ENCODE data around the gene ZNF774. TPM values are rescaled to one million over a fixed set of nuclear protein-coding genes. Genes with fewer than 3 reads are reported as not detected.
A peak's percentile ranks its signal among the peaks of the same experiment; 100 is the strongest.
"Not testable (repeated sequence)": the region's sequence is repeated elsewhere in the genome, so short reads cannot be mapped to it uniquely, and the experiment has no call there.

The ZNF774 gene
- total RNA-seq = 1 to 10 TPM; 3.1 to 6.4 (median 4.6) TPM
- polyA plus RNA-seq = 2.0 TPM
- long read RNA-seq, donor 1, partial matches to known transcripts = 0 of 3 reads
- long read RNA-seq, donor 1, other reads (novel, unspliced or antisense) = 1 of 3 reads
- long read RNA-seq, donor 2 = 0 reads
- long read RNA-seq, donor 3, partial matches to known transcripts = 0 of 3 reads
- long read RNA-seq, donor 3, other reads (novel, unspliced or antisense) = 2 of 3 reads
- long read RNA-seq, donor 4, partial matches to known transcripts = 0 of 1 reads
- long read RNA-seq, donor 4, other reads (novel, unspliced or antisense) = 0 of 1 reads

DNA sequence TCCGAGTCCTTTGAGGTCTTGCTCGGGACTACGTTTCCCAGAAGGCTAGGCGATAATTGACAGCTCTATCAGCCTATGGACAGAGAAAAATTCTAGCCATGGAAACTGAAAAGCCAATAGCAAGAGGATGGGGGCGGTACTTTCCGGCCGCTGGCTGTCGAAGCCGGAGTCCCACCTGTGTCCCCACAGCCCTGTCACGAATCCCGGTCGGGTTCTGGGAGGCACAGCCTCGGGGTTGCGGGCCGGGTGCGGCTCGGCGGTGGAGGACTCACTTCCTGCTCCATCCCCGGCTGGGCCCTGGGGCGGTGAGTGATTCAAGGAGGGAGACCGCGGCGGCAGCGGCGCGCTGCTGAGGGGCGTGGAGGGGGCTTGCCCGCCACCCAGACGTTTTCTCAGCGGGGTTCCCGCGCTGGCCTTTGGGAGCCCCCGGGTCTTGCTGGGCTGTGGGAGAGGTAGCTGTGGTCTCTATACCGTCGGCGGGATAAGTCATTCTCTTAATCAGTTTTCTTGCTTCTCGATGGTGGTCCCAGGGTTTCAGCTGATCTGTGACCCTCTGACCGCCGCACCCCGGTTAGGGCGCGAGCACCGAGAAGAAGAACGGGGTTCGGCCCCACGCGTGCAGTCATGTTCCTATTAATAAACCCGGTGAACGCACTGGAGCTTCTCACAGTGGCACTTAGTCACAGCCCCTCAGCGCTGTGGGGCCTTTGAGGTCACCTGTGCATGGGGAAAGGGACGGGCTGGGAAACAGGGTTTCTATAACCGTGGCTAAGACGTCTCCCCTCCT is at the start of gene ZNF774:
TSS of gene ZNF774 (plus strand) at position 178 of the 787 bp plus-strand sequence. CDS start 2,377 bp downstream, outside the sequence.
- Histone ChIP-seq H3K27me3 (ENCODE audit: control insufficient read depth, insufficient read depth) (no peaks in the 10 kb centered on the region), H3K9me3 (ENCODE audit: control insufficient read depth, low read length) (no peaks in the 10 kb centered on the region), H3K27ac (ENCODE audit: low read length) (peak within 1 kb of the TSS; percentile 27), H3K4me3 (ENCODE audit: low read length) (peak within 1 kb of the TSS; percentile 71), H3K4me1 (ENCODE audit: control insufficient read depth, insufficient read depth, low read length) (no peaks in the 10 kb centered on the region)
- DNase-seq (peak; percentile 90 to 96 (median 93)), ATAC-seq (peak; percentile 99)
- WGBS = under 1% methylated on average over 53 of the region's 53 CpGs
- intact Hi-C loops (cut with DNase I) = no loop called here

DNA sequence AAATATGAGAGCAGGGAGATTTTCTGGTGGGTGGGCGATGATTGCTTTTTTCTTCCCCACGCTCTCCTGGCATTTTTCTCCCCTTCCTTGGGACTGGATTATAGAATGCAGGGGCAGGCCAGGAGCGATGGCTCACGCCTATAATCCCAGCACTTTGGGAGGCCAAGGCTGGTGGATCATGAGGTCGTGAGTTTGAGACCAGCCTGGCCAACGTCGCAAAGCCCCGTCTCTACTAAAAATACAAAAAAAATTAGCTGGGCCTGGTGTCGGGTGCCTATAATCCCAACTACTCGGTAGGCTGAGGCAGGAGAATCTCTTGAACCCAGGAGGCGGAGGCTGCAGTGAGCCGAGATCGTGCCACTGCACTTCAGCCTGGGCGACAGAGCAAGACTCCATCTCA is 46.7 kb upstream of the ZNF774 start:
- H3K4me3 ChIP-seq (ENCODE audit: low read length); H3K27me3 ChIP-seq (ENCODE audit: control insufficient read depth, insufficient read depth); H3K27ac ChIP-seq (ENCODE audit: low read length); ATAC-seq; H3K4me1 ChIP-seq (ENCODE audit: control insufficient read depth, insufficient read depth, low read length); H3K9me3 ChIP-seq (ENCODE audit: control insufficient read depth, low read length); DNase-seq; intact Hi-C loops (cut with DNase I): not testable (repeated sequence)
- 96% methylated on average over 14 of the region's 14 CpGs for WGBS

GRCh38 chr15:90305932-90306331 is 46.2 kb upstream of the ZNF774 start:
- DNase-seq (no peak), ATAC-seq (no peak)
- Histone ChIP-seq H3K4me3 (ENCODE audit: low read length) (no peak overlapping the region), H3K27ac (ENCODE audit: low read length) (no peak overlapping the region), H3K27me3 (ENCODE audit: control insufficient read depth, insufficient read depth) (no peaks in the 10 kb centered on the region), H3K4me1 (ENCODE audit: control insufficient read depth, insufficient read depth, low read length) (peaks cover 2% of the 10 kb centered on the region), H3K9me3 (ENCODE audit: control insufficient read depth, low read length) (no peaks in the 10 kb centered on the region)
- intact Hi-C loops (cut with DNase I) = no loop called here
- WGBS = 68% methylated on average over 3 of the region's 3 CpGs

GRCh38 chr15:90306560-90306959 is 45.5 kb upstream of the ZNF774 start:
- Histone ChIP-seq H3K27ac (ENCODE audit: low read length) (peak overlapping the region; percentile 45), H3K27me3 (ENCODE audit: control insufficient read depth, insufficient read depth) (no peaks in the 10 kb centered on the region), H3K4me1 (ENCODE audit: control insufficient read depth, insufficient read depth, low read length) (peaks cover 2% of the 10 kb centered on the region), H3K9me3 (ENCODE audit: control insufficient read depth, low read length) (no peaks in the 10 kb centered on the region), H3K4me3 (ENCODE audit: low read length) (no peak overlapping the region)
- DNase-seq (no peak), ATAC-seq (no peak)
- WGBS = 46% methylated on average over 6 of the region's 6 CpGs
- intact Hi-C loops (cut with DNase I) = no loop called here

DNA sequence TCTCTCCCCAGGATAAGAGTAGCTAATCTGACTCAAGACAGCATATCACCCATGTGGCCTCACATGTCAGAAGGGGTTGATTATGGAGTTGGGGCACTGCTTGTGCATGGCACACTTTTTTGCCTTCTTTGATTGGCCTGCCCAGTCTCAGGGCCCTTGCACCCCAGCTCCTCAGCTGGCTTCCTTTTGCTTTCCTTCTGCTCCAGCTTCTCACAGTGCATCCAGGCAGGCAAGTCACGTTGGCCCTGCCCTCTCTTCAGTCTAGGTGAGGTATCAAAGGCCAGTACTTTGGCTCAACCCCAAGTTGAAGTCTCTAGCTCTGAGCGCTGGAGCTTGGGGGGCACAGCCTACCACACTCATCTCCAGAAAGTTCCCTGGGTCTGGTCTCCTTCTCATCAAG is 44.4 kb upstream of the ZNF774 start:
- WGBS = 80% methylated on average over 2 of the region's 2 CpGs
- no peak for ATAC-seq

DNA sequence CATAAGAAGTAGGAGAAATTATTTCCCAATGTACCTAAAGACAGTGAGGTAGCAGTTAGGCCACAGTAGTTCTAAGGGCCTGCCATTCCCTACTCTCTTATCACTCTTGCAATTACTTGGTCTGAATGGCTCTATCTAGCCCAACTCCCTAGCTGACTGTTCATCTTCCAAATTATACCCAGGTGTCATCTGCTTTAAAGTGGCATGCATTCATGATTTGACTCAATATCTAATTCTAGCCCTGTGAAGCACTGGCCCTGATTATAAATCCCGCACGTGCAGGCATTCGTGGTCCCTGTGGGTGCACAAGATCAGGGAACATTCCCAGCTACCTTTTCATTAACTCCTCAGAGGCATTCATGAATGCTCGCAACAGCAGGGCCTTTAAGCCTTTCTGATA is 43.1 kb upstream of the ZNF774 start:
- H3K4me3 ChIP-seq (ENCODE audit: low read length) = no peak overlapping the region
- intact Hi-C loops (cut with DNase I) = no loop called here
- H3K4me1 ChIP-seq (ENCODE audit: control insufficient read depth, insufficient read depth, low read length) = peaks cover 2% of the 10 kb centered on the region
- 84% methylated on average over 4 of the region's 4 CpGs for WGBS
- no peaks in the 10 kb centered on the region for H3K27me3 ChIP-seq (ENCODE audit: control insufficient read depth, insufficient read depth)
- no peak overlapping the region for H3K27ac ChIP-seq (ENCODE audit: low read length)
- ATAC-seq = no peak
- no peak for DNase-seq
- no peaks in the 10 kb centered on the region for H3K9me3 ChIP-seq (ENCODE audit: control insufficient read depth, low read length)

More for the DNA sequence above, 44.4 kb upstream of the ZNF774 start:
- intact Hi-C loops (cut with DNase I) = no loop called here
- Histone ChIP-seq H3K4me1 (ENCODE audit: control insufficient read depth, insufficient read depth, low read length) (peaks cover 2% of the 10 kb centered on the region), H3K27me3 (ENCODE audit: control insufficient read depth, insufficient read depth) (no peaks in the 10 kb centered on the region), H3K9me3 (ENCODE audit: control insufficient read depth, low read length) (no peaks in the 10 kb centered on the region), H3K4me3 (ENCODE audit: low read length) (no peak overlapping the region), H3K27ac (ENCODE audit: low read length) (no peak overlapping the region)
- no peak for DNase-seq

DNA sequence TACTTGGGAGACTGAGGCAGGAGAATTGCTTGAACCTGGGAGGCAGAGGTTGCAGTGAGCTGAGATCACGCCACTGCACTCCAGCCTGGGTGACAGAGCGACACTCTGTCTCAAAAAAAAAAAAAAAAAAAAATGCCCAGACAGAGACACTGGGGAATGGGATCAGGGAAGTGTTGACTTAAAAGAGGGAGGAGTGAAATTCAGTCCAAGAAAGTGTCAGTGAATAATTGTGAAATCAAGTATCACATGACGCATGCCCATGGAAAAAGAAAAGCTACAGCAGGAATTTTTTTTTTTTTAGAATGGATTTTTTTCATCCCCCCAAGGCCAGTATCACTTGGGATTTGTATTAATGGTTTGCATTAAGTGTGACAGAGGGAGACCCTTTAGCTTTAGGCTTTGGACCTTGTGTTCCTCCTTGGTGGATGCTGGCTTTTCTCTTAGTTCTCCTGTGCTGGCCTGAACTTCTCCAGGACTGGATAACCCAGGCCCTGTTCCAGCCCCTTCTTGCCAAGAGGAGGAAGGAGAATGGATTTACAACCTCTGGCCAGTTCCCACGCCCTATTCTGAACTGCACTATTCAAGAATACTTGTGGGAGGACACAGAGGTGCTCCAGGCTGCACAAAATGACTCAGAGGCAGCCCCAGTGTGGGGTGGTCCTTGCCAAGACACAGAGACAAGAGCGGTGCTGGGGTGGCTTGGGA is 36.7 kb upstream of the ZNF774 start:
- intact Hi-C loops (cut with DNase I) = no loop called here
- H3K27ac ChIP-seq (ENCODE audit: low read length) = peak overlapping the region; percentile 89
- H3K27me3 ChIP-seq (ENCODE audit: control insufficient read depth, insufficient read depth) = no peaks in the 10 kb centered on the region
- ATAC-seq = peak; percentile 92 to 93
- no peaks in the 10 kb centered on the region for H3K9me3 ChIP-seq (ENCODE audit: control insufficient read depth, low read length)
- no peak overlapping the region for H3K4me3 ChIP-seq (ENCODE audit: low read length)
- 29% methylated on average over 5 of the region's 5 CpGs for WGBS
- peak; percentile 85 to 88 (median 87) for DNase-seq
- H3K4me1 ChIP-seq (ENCODE audit: control insufficient read depth, insufficient read depth, low read length) = peaks cover 2% of the 10 kb centered on the region

GRCh38 chr15:90316139-90316538 is 35.9 kb upstream of the ZNF774 start:
- intact Hi-C loops (cut with DNase I) = no loop called here
- no peak overlapping the region for H3K4me3 ChIP-seq (ENCODE audit: low read length)
- WGBS = 59% methylated on average over 4 of the region's 4 CpGs
- no peaks in the 10 kb centered on the region for H3K27me3 ChIP-seq (ENCODE audit: control insufficient read depth, insufficient read depth)
- peaks cover 2% of the 10 kb centered on the region for H3K4me1 ChIP-seq (ENCODE audit: control insufficient read depth, insufficient read depth, low read length)
- peak overlapping the region; percentile 36 for H3K27ac ChIP-seq (ENCODE audit: low read length)
- ATAC-seq (no peak), DNase-seq (no peak)
- H3K9me3 ChIP-seq (ENCODE audit: control insufficient read depth, low read length) = no peaks in the 10 kb centered on the region

- no peaks in the 10 kb centered on the region for H3K27me3 ChIP-seq (ENCODE audit: control insufficient read depth, insufficient read depth)
- peaks cover 2% of the 10 kb centered on the region for H3K4me1 ChIP-seq (ENCODE audit: control insufficient read depth, insufficient read depth, low read length)
- H3K9me3 ChIP-seq (ENCODE audit: control insufficient read depth, low read length) = no peaks in the 10 kb centered on the region
- H3K4me3 ChIP-seq (ENCODE audit: low read length) = no peak overlapping the region
- intact Hi-C loops (cut with DNase I) = no loop called here
- 86% methylated on average over 4 of the region's 4 CpGs for WGBS
- no peak overlapping the region for H3K27ac ChIP-seq (ENCODE audit: low read length)
- ATAC-seq (no peak), DNase-seq (no peak)
Measured at GRCh38 chr15:90318591-90318990, 33.5 kb upstream of the ZNF774 start.

GRCh38 chr15:90320062-90320884 is 31.8 kb upstream of the ZNF774 start:
- WGBS = 10% methylated on average over 17 of the region's 17 CpGs
- ATAC-seq (peak; percentile 89), DNase-seq (peak; percentile 81 to 89 (median 89))
- no peak overlapping the region for H3K4me3 ChIP-seq (ENCODE audit: low read length)
- H3K27me3 ChIP-seq (ENCODE audit: control insufficient read depth, insufficient read depth) = no peaks in the 10 kb centered on the region
- H3K27ac ChIP-seq (ENCODE audit: low read length) = no peak overlapping the region
- intact Hi-C loops (cut with DNase I) = loop anchor here (1.0 to 10.0 kb wide), 4 partner anchors 162 to 167 kb away; no protein-coding TSS in a partner anchor
- no peaks in the 10 kb centered on the region for H3K9me3 ChIP-seq (ENCODE audit: control insufficient read depth, low read length)
- H3K4me1 ChIP-seq (ENCODE audit: control insufficient read depth, insufficient read depth, low read length) = peaks cover 2% of the 10 kb centered on the region
